HepG2 (cell line): Measurements from ENCODE around the gene QRICH2. TPM values are rescaled to one million over a fixed set of nuclear protein-coding genes. Genes with fewer than 3 reads are reported as not detected.
A peak's percentile ranks its signal among the peaks of the same experiment; 100 is the strongest.

Source experiments
- AGO2 ChIP-seq: fragments of 200-400 bp; formaldehyde crosslinking; optimal IDR thresholded peaks from 2 replicates; pipeline ENCODE3; 2017; ENCODE audit warnings: mild to moderate bottlenecking, low read depth, low read length, moderate library complexity
- CBX5 ChIP-seq: sonication (generic); formaldehyde crosslinking; IDR thresholded peaks from 2 replicates; pipeline ENCODE4 v1.4.0; 2020; ENCODE audit warnings: missing genetic modification reagents, borderline replicate concordance
- CCAR2 ChIP-seq: fragments of 200-400 bp; formaldehyde crosslinking; optimal IDR thresholded peaks from 2 replicates; pipeline ENCODE3; 2018; ENCODE audit warnings: low read depth, mild to moderate bottlenecking, low read length, moderate library complexity
- FOSL2 ChIP-seq: sonication (generic); formaldehyde crosslinking; IDR thresholded peaks from 2 replicates; pipeline ENCODE4 v1.4.0; 2020; ENCODE audit warnings: missing genetic modification reagents
- MAZ ChIP-seq, 2 experiments: sonication (generic) in 1 of 2; formaldehyde crosslinking in 1 of 2; IDR thresholded peaks; 2 replicates each; pipeline versions ENCODE4 v1.5.0 to v1.6.1; 2012 to 2020; ENCODE audit warnings: low read depth in 2 of 2, mild to moderate bottlenecking in 2 of 2, borderline replicate concordance in 1 of 2, improper control_type of control experiment in 1 of 2, low read length in 1 of 2, missing genetic modification reagents in 1 of 2, moderate library complexity in 1 of 2
- SATB2 ChIP-seq: sonication (generic); formaldehyde crosslinking; IDR thresholded peaks from 2 replicates; pipeline ENCODE4 v1.5.0; 2020; ENCODE audit warnings: missing genetic modification reagents
- SRSF4 ChIP-seq: fragments of 200-400 bp; formaldehyde crosslinking; IDR thresholded peaks from one replicate; pipeline ENCODE4 v1.6.1; 2018; ENCODE audit warnings: mild to moderate bottlenecking, low read depth, low read length, moderate library complexity; ENCODE audit not compliant: poor library complexity, severe bottlenecking
- ZIK1 ChIP-seq: sonication (generic); formaldehyde crosslinking; IDR thresholded peaks from 2 replicates; pipeline ENCODE4 v1.5.0; 2020; ENCODE audit warnings: mild to moderate bottlenecking, low read depth, missing genetic modification reagents, borderline replicate concordance
- ZNF546 ChIP-seq: sonication (generic); formaldehyde crosslinking; conservative IDR thresholded peaks from 2 replicates; pipeline ENCODE4 v1.8.1; 2023; ENCODE audit warnings: mild to moderate bottlenecking, missing genetic modification reagents
- ZNF550 ChIP-seq: sonication (generic); formaldehyde crosslinking; IDR thresholded peaks from 2 replicates; pipeline ENCODE4 v1.4.0; 2020; ENCODE audit warnings: mild to moderate bottlenecking, missing genetic modification reagents, borderline replicate concordance
- ZNF674 ChIP-seq: sonication (generic); formaldehyde crosslinking; IDR thresholded peaks from 2 replicates; pipeline ENCODE4 v1.5.0; 2020; ENCODE audit warnings: low read depth, mild to moderate bottlenecking, missing genetic modification reagents
- ZNF766 ChIP-seq: sonication (generic); formaldehyde crosslinking; IDR thresholded peaks from 2 replicates; pipeline ENCODE4 v1.5.0; 2020; ENCODE audit warnings: missing genetic modification reagents, borderline replicate concordance
- polyA plus RNA-seq, 8 experiments: library from polyadenylated mRNA; depleted of rRNA in 3 of 8; stranded (reverse) in 7 of 8; unstranded in 1 of 8; fragments of >200 nt; fragmentation: Illumina TruSeq in 4 of 8; extraction: Trizol in 4 of 8; gene quantifications; 2 replicates each; pipeline versions ENCODE4 v1.2.1 to v1.2.3, GENCODE V29; 2011 to 2016; ENCODE audit warnings: low read depth in 4 of 8, missing spikeins in 1 of 8, mixed read lengths in 1 of 8; ENCODE audit not compliant: insufficient read depth in 1 of 8
- total RNA-seq, 5 experiments: library from RNA; depleted of rRNA; stranded (reverse); fragments of >200 nt; fragmentation: Illumina TruSeq; extraction: Trizol; gene quantifications; 2 replicates each; pipeline ENCODE4 v1.2.3, GENCODE V29; 2016; ENCODE audit warnings: low read depth in 1 of 5
- TF ChIP-seq, protein P1 (sequence below): sonication (generic); formaldehyde crosslinking; IDR thresholded peaks from 2 replicates; pipeline ENCODE4 v1.5.1; 2020; ENCODE audit warnings: missing genetic modification reagents, mild to moderate bottlenecking, borderline replicate concordance
- TF ChIP-seq, protein P2 (sequence below): sonication (generic); formaldehyde crosslinking; IDR thresholded peaks from 2 replicates; pipeline ENCODE4 v1.4.0; 2020; ENCODE audit warnings: missing genetic modification reagents, borderline replicate concordance
- TF ChIP-seq, protein P3 (sequence below): sonication (generic); formaldehyde crosslinking; IDR thresholded peaks from 2 replicates; pipeline ENCODE4 v1.5.0; 2020; ENCODE audit warnings: missing genetic modification reagents, mild to moderate bottlenecking, borderline replicate concordance
- TF ChIP-seq, protein P4 (sequence below): sonication (generic); formaldehyde crosslinking; IDR thresholded peaks from 2 replicates; pipeline ENCODE4 v1.5.0; 2020; ENCODE audit warnings: missing genetic modification reagents
- TF ChIP-seq, protein P5 (sequence below): sonication (generic); formaldehyde crosslinking; IDR thresholded peaks from 2 replicates; pipeline ENCODE4 v1.4.0; 2020; ENCODE audit warnings: missing genetic modification reagents, mild to moderate bottlenecking, borderline replicate concordance
- TF ChIP-seq, protein P6 (sequence below): sonication (generic); formaldehyde crosslinking; IDR thresholded peaks from 2 replicates; pipeline ENCODE4 v1.5.0; 2020; ENCODE audit warnings: missing genetic modification reagents

The QRICH2 gene
- total and polyA plus RNA-seq, 2 of the 13 experiments (the other 11 are each of a cell fraction or from before 2014, with no cell fraction given), result 3.7 to 5.7 TPM

DNA sequence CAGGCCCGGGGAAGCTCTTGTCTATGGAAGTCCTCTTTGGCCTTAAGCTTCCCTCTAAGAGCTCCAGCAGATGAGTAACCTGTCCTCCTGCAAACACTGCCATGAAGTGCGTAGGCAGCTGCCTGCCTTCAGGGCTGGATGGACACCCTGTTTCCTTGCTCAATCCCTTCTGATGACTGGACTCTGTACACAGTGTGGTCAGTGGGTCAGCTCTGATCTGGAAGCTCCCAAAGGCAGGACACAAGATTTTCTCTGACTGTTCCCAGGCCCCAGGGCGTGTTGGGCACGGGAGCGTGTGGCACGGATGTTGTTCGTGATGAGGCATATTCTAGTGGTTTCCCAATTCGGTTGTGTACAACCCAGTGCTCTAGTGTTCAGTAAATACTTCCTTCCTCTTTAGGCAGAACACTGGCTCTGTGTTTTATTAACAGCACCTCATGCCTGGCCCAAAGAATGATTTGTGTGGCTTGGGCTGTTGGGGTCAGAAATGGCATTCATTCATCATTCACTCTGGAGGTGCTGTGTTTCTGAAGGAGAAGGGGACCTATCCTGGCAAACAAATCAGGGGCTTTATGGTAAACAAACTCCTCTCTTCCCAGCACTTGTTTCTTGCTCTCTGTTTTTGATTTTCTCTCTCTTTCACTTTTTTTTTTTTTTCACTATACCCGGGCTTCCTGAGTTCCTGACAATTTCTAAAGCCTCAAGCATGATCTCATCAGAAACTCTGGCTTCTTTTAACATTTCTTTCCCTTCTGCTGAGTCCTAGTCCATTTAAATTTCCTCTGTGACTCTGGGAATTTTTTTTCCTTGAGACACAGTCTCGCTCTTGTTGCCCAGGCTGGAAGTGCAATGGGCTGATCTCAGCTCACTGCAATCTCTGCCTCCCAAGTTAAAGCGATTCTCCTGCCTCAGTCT lies 55.8 kb downstream of the QRICH2 start (continued):
- TF ChIP-seq SRSF4 (no peak), ZNF550 (CRISPR knock-in tag) (no peak), ZIK1 (CRISPR knock-in tag) (no peak), FOSL2 (CRISPR knock-in tag) (peak; percentile 98), SATB2 (CRISPR knock-in tag) (no peak), CBX5 (peak; percentile 97), ZNF674 (no peak), ZNF546 (CRISPR knock-in tag) (no peak), AGO2 (no peak), MAZ (IDR thresholded peaks at IDR 0.05; ENCODE audit: borderline replicate concordance, low read depth, low read length) (no peak), MAZ (CRISPR knock-in tag; IDR thresholded peaks at IDR 0.05; ENCODE audit: low read depth) (peak; percentile 33; the same call in 1 of the 2 replicates), ZNF766 (CRISPR knock-in tag) (peak; percentile 85; the same call in 1 of the 2 replicates), CCAR2 (peak; percentile 16)
- TF ChIP-seq, protein P1, sequence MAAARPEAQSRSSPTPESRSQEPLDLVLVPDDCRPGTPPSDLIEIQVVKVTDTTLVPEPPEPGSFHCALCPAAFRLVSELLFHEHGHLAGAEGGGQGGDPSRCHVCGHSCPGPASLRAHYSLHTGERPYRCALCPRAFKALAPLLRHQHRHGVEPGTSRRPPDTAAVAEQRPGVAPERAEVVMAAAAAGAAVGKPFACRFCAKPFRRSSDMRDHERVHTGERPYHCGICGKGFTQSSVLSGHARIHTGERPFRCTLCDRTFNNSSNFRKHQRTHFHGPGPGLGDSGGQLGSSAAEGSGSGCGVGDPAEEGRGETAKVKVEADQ (CRISPR knock-in tag), result no peak
- TF ChIP-seq, protein P2, sequence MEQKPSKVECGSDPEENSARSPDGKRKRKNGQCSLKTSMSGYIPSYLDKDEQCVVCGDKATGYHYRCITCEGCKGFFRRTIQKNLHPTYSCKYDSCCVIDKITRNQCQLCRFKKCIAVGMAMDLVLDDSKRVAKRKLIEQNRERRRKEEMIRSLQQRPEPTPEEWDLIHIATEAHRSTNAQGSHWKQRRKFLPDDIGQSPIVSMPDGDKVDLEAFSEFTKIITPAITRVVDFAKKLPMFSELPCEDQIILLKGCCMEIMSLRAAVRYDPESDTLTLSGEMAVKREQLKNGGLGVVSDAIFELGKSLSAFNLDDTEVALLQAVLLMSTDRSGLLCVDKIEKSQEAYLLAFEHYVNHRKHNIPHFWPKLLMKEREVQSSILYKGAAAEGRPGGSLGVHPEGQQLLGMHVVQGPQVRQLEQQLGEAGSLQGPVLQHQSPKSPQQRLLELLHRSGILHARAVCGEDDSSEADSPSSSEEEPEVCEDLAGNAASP (CRISPR knock-in tag), result no peak; the same call in 1 of the 2 replicates
- TF ChIP-seq, protein P3, sequence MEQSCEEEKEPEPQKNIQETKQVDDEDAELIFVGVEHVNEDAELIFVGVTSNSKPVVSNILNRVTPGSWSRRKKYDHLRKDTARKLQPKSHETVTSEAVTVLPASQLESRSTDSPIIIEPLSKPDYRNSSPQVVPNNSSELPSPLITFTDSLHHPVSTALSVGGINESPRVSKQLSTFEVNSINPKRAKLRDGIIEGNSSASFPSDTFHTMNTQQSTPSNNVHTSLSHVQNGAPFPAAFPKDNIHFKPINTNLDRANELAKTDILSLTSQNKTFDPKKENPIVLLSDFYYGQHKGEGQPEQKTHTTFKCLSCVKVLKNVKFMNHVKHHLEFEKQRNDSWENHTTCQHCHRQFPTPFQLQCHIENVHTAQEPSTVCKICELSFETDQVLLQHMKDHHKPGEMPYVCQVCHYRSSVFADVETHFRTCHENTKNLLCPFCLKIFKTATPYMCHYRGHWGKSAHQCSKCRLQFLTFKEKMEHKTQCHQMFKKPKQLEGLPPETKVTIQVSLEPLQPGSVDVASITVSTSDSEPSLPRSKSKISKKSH (CRISPR knock-in tag), result no peak
- TF ChIP-seq, protein P4, sequence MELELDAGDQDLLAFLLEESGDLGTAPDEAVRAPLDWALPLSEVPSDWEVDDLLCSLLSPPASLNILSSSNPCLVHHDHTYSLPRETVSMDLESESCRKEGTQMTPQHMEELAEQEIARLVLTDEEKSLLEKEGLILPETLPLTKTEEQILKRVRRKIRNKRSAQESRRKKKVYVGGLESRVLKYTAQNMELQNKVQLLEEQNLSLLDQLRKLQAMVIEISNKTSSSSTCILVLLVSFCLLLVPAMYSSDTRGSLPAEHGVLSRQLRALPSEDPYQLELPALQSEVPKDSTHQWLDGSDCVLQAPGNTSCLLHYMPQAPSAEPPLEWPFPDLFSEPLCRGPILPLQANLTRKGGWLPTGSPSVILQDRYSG, result 0 out of 2 replicates have a peak, but pooled peaks have one; percentile 61
- TF ChIP-seq, protein P5, sequence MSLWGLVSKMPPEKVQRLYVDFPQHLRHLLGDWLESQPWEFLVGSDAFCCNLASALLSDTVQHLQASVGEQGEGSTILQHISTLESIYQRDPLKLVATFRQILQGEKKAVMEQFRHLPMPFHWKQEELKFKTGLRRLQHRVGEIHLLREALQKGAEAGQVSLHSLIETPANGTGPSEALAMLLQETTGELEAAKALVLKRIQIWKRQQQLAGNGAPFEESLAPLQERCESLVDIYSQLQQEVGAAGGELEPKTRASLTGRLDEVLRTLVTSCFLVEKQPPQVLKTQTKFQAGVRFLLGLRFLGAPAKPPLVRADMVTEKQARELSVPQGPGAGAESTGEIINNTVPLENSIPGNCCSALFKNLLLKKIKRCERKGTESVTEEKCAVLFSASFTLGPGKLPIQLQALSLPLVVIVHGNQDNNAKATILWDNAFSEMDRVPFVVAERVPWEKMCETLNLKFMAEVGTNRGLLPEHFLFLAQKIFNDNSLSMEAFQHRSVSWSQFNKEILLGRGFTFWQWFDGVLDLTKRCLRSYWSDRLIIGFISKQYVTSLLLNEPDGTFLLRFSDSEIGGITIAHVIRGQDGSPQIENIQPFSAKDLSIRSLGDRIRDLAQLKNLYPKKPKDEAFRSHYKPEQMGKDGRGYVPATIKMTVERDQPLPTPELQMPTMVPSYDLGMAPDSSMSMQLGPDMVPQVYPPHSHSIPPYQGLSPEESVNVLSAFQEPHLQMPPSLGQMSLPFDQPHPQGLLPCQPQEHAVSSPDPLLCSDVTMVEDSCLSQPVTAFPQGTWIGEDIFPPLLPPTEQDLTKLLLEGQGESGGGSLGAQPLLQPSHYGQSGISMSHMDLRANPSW (CRISPR knock-in tag), result no peak
- TF ChIP-seq, protein P6, sequence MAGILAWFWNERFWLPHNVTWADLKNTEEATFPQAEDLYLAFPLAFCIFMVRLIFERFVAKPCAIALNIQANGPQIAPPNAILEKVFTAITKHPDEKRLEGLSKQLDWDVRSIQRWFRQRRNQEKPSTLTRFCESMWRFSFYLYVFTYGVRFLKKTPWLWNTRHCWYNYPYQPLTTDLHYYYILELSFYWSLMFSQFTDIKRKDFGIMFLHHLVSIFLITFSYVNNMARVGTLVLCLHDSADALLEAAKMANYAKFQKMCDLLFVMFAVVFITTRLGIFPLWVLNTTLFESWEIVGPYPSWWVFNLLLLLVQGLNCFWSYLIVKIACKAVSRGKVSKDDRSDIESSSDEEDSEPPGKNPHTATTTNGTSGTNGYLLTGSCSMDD (CRISPR knock-in tag), result no peak
